ENCODE data around the gene ACAP3. TPM values are rescaled to one million over a fixed set of nuclear protein-coding genes. Genes with fewer than 3 reads are reported as not detected.

Gene ACAP3
- total and polyA plus RNA-seq, 2 of the 4 experiments (the other 2 are of a cell fraction) = 13.3 to 58.2 TPM

DNA sequence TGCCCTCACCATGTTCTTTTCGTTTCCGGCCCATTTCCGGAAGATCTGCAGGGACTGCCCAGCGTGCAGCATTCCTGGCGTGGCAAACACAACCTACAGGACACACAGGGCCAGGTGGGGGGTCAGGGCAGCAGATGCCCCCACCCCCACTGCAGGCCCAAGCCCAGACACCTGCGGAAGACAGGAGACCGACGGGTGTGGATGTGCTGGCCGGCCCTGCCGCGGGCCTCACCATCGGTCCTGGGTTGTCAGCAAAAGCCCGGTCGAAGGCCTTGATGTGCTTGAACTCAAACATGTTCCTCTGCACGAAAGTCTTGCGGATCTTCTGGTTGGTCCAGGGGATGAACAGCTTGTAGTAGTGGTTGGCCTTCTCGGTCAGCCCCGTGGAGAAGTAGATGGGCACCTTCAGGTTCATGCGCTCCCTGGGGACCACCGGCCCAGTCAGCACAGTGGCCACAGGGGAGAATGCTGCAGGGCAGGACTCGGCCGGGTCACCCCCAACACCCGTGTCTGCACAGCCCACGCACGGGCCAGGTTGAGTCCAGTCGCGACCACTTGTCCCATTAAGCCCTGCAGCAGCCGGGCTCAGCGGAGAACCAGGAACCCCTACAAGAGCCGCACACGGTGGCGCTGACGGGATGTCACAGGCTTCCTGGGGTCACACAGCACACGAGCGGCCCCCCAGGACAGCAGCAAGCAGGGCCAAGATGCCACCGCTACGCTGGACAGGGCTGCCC lies 5.9 kb upstream of the ACAP3 start:
- Histone ChIP-seq H2BK5ac (ENCODE audit: low read depth, low read length, poor library complexity, severe bottlenecking) (no peak overlapping the region), H3K9ac (ENCODE audit: low read depth, low read length) (no peak overlapping the region), H2AFZ (replicated peaks; ENCODE audit: low read length, poor library complexity) (peak overlapping the region; percentile 43), H2AK5ac (ENCODE audit: low read depth, low read length) (no peak overlapping the region), H3K4me2 (ENCODE audit: low read depth, low read length) (no peak overlapping the region), H3K14ac (replicated peaks; ENCODE audit: low read depth, low read length) (no peak overlapping the region), H3K27ac (ENCODE audit: insufficient read depth, low read length) (no peak overlapping the region), H3K27me3 (ENCODE audit: control insufficient read depth, insufficient read depth, low read length) (no peaks in the 10 kb centered on the region), H3K9me1 (ENCODE audit: insufficient read depth, low read length) (no peaks in the 10 kb centered on the region), H3K18ac (ENCODE audit: low read depth, low read length) (no peak overlapping the region), H3K79me1 (ENCODE audit: low read depth in 1 of 2, low read length in 2 of 2) (peaks cover 16 to 55% of the 10 kb centered on the region in 2 experiments), H4K20me1 (ENCODE audit: insufficient read depth, low read length) (peaks cover 49% of the 10 kb centered on the region), H4K8ac (ENCODE audit: low read depth in 2 of 2, low read length in 2 of 2) (no peak overlapping the region), H3K4me3 (ENCODE audit: insufficient read depth, low read depth, low read length) (no peak overlapping the region), H2AK9ac (replicated peaks; ENCODE audit: low read depth, low read length, poor library complexity) (no peak overlapping the region), H3K9me3 (ENCODE audit: control insufficient read depth, insufficient read depth, low read length) (no peaks in the 10 kb centered on the region), H2BK15ac (ENCODE audit: low read depth, low read length) (no peak overlapping the region), H2BK120ac (ENCODE audit: low read depth, low read length) (no peak overlapping the region), H3K4me1 (ENCODE audit: control insufficient read depth, insufficient read depth, low read length) (peaks cover 9% of the 10 kb centered on the region), H3K23ac (ENCODE audit: low read depth, low read length) (no peak overlapping the region), H2BK20ac (ENCODE audit: low read depth, low read length) (no peak overlapping the region), H4K91ac (ENCODE audit: insufficient read depth, low read depth, low read length) (no peak overlapping the region), H3K56ac (ENCODE audit: extremely low read depth, insufficient read depth, low read length) (no peak overlapping the region), H3K36me3 (ENCODE audit: control insufficient read depth, insufficient read depth, low read length) (peaks cover 62% of the 10 kb centered on the region), H3K4ac (ENCODE audit: low read depth, low read length) (no peak overlapping the region), H4K5ac (ENCODE audit: low read depth, low read length) (no peak overlapping the region)
- no TSS peak for BruUV-seq (replicated peaks)
- CTCF ChIA-PET = no interaction called here
- 96% methylated on average over 22 of the region's 37 CpGs; no CpG with 5 or more reads in 1 of the 2 experiments for WGBS, 2 experiments (ENCODE audit: extremely low coverage in 2 of 2, insufficient read length in 1 of 2)
- TF ChIP-seq MXI1 (IDR thresholded peaks at IDR 0.05; ENCODE audit: borderline replicate concordance, low read depth, low read length) = no peak
- TF ChIP-seq, protein P1, sequence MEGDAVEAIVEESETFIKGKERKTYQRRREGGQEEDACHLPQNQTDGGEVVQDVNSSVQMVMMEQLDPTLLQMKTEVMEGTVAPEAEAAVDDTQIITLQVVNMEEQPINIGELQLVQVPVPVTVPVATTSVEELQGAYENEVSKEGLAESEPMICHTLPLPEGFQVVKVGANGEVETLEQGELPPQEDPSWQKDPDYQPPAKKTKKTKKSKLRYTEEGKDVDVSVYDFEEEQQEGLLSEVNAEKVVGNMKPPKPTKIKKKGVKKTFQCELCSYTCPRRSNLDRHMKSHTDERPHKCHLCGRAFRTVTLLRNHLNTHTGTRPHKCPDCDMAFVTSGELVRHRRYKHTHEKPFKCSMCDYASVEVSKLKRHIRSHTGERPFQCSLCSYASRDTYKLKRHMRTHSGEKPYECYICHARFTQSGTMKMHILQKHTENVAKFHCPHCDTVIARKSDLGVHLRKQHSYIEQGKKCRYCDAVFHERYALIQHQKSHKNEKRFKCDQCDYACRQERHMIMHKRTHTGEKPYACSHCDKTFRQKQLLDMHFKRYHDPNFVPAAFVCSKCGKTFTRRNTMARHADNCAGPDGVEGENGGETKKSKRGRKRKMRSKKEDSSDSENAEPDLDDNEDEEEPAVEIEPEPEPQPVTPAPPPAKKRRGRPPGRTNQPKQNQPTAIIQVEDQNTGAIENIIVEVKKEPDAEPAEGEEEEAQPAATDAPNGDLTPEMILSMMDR (conservative IDR thresholded peaks at IDR 0.05; ENCODE audit: low read depth, low read length) = no peak
- TF ChIP-seq RCOR1 (IDR thresholded peaks at IDR 0.05; ENCODE audit: insufficient replicate concordance, low read length) = no peak
- no peak for TF ChIP-seq NFE2L2 (IDR thresholded peaks at IDR 0.05; ENCODE audit: low read depth, low read length)
- TF ChIP-seq SMC3 (IDR thresholded peaks at IDR 0.05; ENCODE audit: low read depth, low read length) = no peak
- no peak for TF ChIP-seq CHD1 (IDR thresholded peaks at IDR 0.05; ENCODE audit: low read depth, low read length)
- TF ChIP-seq MAFK (IDR thresholded peaks at IDR 0.05; ENCODE audit: low read depth, low read length) = no peak
- TF ChIP-seq CEBPB (IDR thresholded peaks at IDR 0.05; ENCODE audit: low read depth, low read length) = no peak
- TF ChIP-seq, protein P2, sequence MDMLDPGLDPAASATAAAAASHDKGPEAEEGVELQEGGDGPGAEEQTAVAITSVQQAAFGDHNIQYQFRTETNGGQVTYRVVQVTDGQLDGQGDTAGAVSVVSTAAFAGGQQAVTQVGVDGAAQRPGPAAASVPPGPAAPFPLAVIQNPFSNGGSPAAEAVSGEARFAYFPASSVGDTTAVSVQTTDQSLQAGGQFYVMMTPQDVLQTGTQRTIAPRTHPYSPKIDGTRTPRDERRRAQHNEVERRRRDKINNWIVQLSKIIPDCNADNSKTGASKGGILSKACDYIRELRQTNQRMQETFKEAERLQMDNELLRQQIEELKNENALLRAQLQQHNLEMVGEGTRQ (IDR thresholded peaks at IDR 0.05; ENCODE audit: low read depth, low read length) = no peak
- TF ChIP-seq POLR2A (IDR thresholded peaks at IDR 0.05; ENCODE audit: low read depth, low read length) = no peak
- in situ Hi-C loops (cut with MboI; ENCODE audit: low sequenced_read_pairs) (no loop called here), dilution Hi-C loops (cut with HindIII; ENCODE audit: low sequenced_read_pairs, unreplicated experiment) (no loop called here), intact Hi-C loops (cut with micrococcal nuclease) (no loop called here)
- DNase-seq (no peak), ATAC-seq (ENCODE audit: low read depth) (no peak)
- POLR2A ChIA-PET (ENCODE audit: unreplicated experiment) = no interaction called here
